ENCODE data around the gene NFIA. TPM values are rescaled to one million over a fixed set of nuclear protein-coding genes. Genes with fewer than 3 reads are reported as not detected.

NFIA gene
- total and polyA plus RNA-seq, 2 donors (not counting 1 experiment from before 2014, with no cell fraction given) = 0.28 to 0.54 TPM

DNA sequence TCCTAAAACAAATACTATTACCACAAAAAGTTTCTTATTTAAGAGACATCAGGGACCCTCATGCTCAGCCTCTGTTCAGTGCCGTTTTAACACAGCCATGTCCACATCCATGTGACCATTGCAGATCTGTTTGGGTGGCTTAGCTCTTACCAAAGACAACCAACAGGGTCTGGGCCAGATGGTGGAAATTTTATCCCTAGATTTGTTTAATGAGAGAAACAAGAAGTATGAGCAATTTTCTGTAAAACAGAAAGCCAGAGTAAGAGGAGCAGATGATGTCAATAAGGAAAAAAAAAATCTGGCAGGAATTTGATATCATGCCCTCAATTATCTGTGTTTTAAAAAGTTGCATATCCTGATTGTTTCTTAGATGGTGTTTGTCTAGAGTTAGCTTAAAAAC, 342.7 kb downstream of the NFIA start:
- no peak overlapping the region for H3K27ac ChIP-seq (ENCODE audit: low read length in 2 of 2)
- no peaks in the 10 kb centered on the region for H3K9me3 ChIP-seq (ENCODE audit: control extremely low read depth in 1 of 3, control insufficient read depth in 2 of 3, insufficient read depth in 1 of 3, low read length in 2 of 3)
- intact Hi-C loops (cut with micrococcal nuclease) = no loop called here
- WGBS (ENCODE audit: insufficient coverage) = no CpG with 5 or more reads among the region's 1 CpG
- H3K79me2 ChIP-seq (ENCODE audit: control insufficient read depth, insufficient read depth, low read length) = no peaks in the 10 kb centered on the region
- Mint-ChIP-seq H3K4me1 (peaks cover 6% of the 10 kb centered on the region), H3K27me3 (peaks cover 10% of the 10 kb centered on the region), H3K9me3 (ENCODE audit: insufficient read depth) (no peaks in the 10 kb centered on the region), H3K4me3 (no peak overlapping the region), H3K27ac (no peak overlapping the region)
- no peak overlapping the region for H3K4me3 ChIP-seq (ENCODE audit: control extremely low read depth in 1 of 5, extremely low read depth in 1 of 5, insufficient read depth in 1 of 5, low read depth in 2 of 5, low read length in 4 of 5)
- ATAC-seq (ENCODE audit: low read depth) (no peak), DNase-seq (no peak)
- ChIA-PET CTCF (interaction anchor here (1.2 kb wide), 1 partner anchor 8 kb away, joined by 3 read pairs; no protein-coding TSS in a partner anchor), POLR2A (no interaction called here)
- H3K4me1 ChIP-seq (ENCODE audit: control insufficient read depth in 2 of 2, insufficient read depth in 2 of 2, low read length in 2 of 2) = peaks cover 0 to 5% of the 10 kb centered on the region in 2 donors
- no peaks in the 10 kb centered on the region for H4K20me1 ChIP-seq (ENCODE audit: control insufficient read depth, insufficient read depth, low read length, poor library complexity, severe bottlenecking)
- no peaks in the 10 kb centered on the region for H3K36me3 ChIP-seq (replicated peaks in 1 of 2; ENCODE audit: control extremely low read depth in 1 of 2, control insufficient read depth in 1 of 2, extremely low read depth in 1 of 2, insufficient read depth in 2 of 2, low read length in 1 of 2)
- H3K4me2 ChIP-seq (replicated peaks; ENCODE audit: low read depth, low read length, poor library complexity, severe bottlenecking) = no peak overlapping the region
- no peaks in the 10 kb centered on the region for H3K27me3 ChIP-seq (replicated peaks in 1 of 4; ENCODE audit: control extremely low read depth in 1 of 4, control insufficient read depth in 3 of 4, insufficient read depth in 4 of 4, low read length in 3 of 4)
- H3K9ac ChIP-seq (ENCODE audit: low read length) = no peak overlapping the region
- TF ChIP-seq CTCF (IDR thresholded peaks at IDR 0.05) (no peak), EZH2 (IDR thresholded peaks at IDR 0.05; ENCODE audit: borderline replicate concordance, insufficient read depth, low read depth, low read length, poor library complexity, severe bottlenecking) (no peak)
- no peak overlapping the region for H2AFZ ChIP-seq (ENCODE audit: insufficient read depth, low read depth, low read length, poor library complexity, severe bottlenecking)

DNA sequence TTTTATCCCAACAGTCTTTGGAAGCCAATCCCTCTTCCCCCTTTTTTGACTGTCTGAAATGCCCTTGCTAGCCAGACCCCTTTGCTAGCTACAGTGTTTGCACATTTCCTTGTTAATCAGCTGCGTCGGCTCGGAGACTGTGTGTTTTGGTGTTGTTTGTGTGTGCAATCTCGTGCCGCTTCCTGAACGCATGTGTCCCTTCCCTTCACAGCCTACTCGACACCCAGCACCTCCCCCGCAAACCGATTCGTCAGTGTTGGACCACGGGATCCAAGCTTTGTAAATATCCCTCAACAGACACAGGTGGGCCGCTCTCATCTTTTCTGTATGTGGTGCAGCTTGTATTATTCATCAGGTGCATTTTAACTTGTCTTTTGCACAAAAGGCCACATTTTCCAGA, 343.9 kb downstream of the NFIA start:
- H3K4me1 ChIP-seq (ENCODE audit: control insufficient read depth in 2 of 2, insufficient read depth in 2 of 2, low read length in 2 of 2) = peaks cover 0 to 5% of the 10 kb centered on the region in 2 donors
- H3K4me3 ChIP-seq (ENCODE audit: control extremely low read depth in 1 of 5, extremely low read depth in 1 of 5, insufficient read depth in 1 of 5, low read depth in 2 of 5, low read length in 4 of 5) = no peak overlapping the region
- no peaks in the 10 kb centered on the region for H3K9me3 ChIP-seq (ENCODE audit: control extremely low read depth in 1 of 3, control insufficient read depth in 2 of 3, insufficient read depth in 1 of 3, low read length in 2 of 3)
- H3K79me2 ChIP-seq (ENCODE audit: control insufficient read depth, insufficient read depth, low read length) = no peaks in the 10 kb centered on the region
- H3K4me3 Mint-ChIP-seq = no peak overlapping the region
- POLR2A ChIA-PET = no interaction called here
- H3K9me3 Mint-ChIP-seq (ENCODE audit: insufficient read depth) = no peaks in the 10 kb centered on the region
- no peak overlapping the region for H3K4me2 ChIP-seq (replicated peaks; ENCODE audit: low read depth, low read length, poor library complexity, severe bottlenecking)
- H3K9ac ChIP-seq (ENCODE audit: low read length) = no peak overlapping the region
- intact Hi-C loops (cut with micrococcal nuclease) = no loop called here
- no peaks in the 10 kb centered on the region for H3K27me3 Mint-ChIP-seq
- peaks cover 6% of the 10 kb centered on the region for H3K4me1 Mint-ChIP-seq
- H3K36me3 ChIP-seq (replicated peaks in 1 of 2; ENCODE audit: control extremely low read depth in 1 of 2, control insufficient read depth in 1 of 2, extremely low read depth in 1 of 2, insufficient read depth in 2 of 2, low read length in 1 of 2) = no peaks in the 10 kb centered on the region
- CTCF ChIA-PET = no interaction called here
- DNase-seq = no peak
- TF ChIP-seq CTCF (IDR thresholded peaks at IDR 0.05) (no peak), EZH2 (IDR thresholded peaks at IDR 0.05; ENCODE audit: borderline replicate concordance, insufficient read depth, low read depth, low read length, poor library complexity, severe bottlenecking) (no peak)
- no peak overlapping the region for H3K27ac Mint-ChIP-seq
- H3K27me3 ChIP-seq (replicated peaks in 1 of 4; ENCODE audit: control extremely low read depth in 1 of 4, control insufficient read depth in 3 of 4, insufficient read depth in 4 of 4, low read length in 3 of 4) = no peaks in the 10 kb centered on the region
- H2AFZ ChIP-seq (ENCODE audit: insufficient read depth, low read depth, low read length, poor library complexity, severe bottlenecking) = no peak overlapping the region
- 83% methylated on average over 9 of the region's 12 CpGs for WGBS (ENCODE audit: insufficient coverage)
- no peak overlapping the region for H3K27ac ChIP-seq (ENCODE audit: low read length in 2 of 2)
- no peaks in the 10 kb centered on the region for H4K20me1 ChIP-seq (ENCODE audit: control insufficient read depth, insufficient read depth, low read length, poor library complexity, severe bottlenecking)
- no peak for ATAC-seq (ENCODE audit: low read depth)

Data from B cell (primary cell).